Transverse colon (tissue), 4 donors: Measurements from ENCODE around the gene CREB5. TPM values are rescaled to one million over a fixed set of nuclear protein-coding genes. Genes with fewer than 3 reads are reported as not detected.
A peak's percentile ranks its signal among the peaks of the same experiment; 100 is the strongest.

ENCODE experiments used
- DNase-seq: peaks from one replicate; pipeline ENCODE4 v3.0.0-alpha.2; 2019
- H3K27ac ChIP-seq, 4 donors: fragments of 200-600 bp; sonication (generic); 2 replicates each; pipeline ENCODE4 v1.5.1; 2016 to 2018; ENCODE audit warnings: inconsistent platforms in 4 of 4
- H3K27me3 ChIP-seq: fragments of 200-600 bp; sonication (generic); 2 replicates; pipeline ENCODE4 v1.5.1; 2017; ENCODE audit warnings: inconsistent platforms
- H3K36me3 ChIP-seq, 4 donors: fragments of 200-600 bp; sonication (generic); 2 replicates each; pipeline ENCODE4 v1.5.1; 2017 to 2019; ENCODE audit warnings: inconsistent platforms in 4 of 4
- H3K4me1 ChIP-seq, 4 donors: fragments of 200-600 bp; sonication (generic); 2 replicates each; pipeline ENCODE4 v1.5.1; 2017 to 2020; ENCODE audit warnings: inconsistent platforms in 4 of 4
- H3K4me3 ChIP-seq, 4 donors: fragments of 200-600 bp; sonication (generic); 1 replicate in 1 of 4; 2 replicates in 3 of 4; pipeline versions ENCODE4 v1.5.1 to v1.6.1; 2017 to 2019; ENCODE audit warnings: inconsistent platforms in 4 of 4
- H3K9me3 ChIP-seq, 2 donors: fragments of 200-600 bp; sonication (generic); 2 replicates each; pipeline ENCODE4 v1.5.1; 2017 to 2019; ENCODE audit warnings: inconsistent platforms in 2 of 2
- EP300 ChIP-seq: sonication (generic); formaldehyde crosslinking; IDR thresholded peaks from one replicate; pipeline ENCODE4 v1.6.1; 2017; ENCODE audit warnings: antibody characterized with exemption, low read depth
- POLR2A ChIP-seq: fragments of 450-650 bp; IDR thresholded peaks from one replicate; pipeline ENCODE4 v1.6.1; 2016; ENCODE audit warnings: antibody characterized with exemption, mild to moderate bottlenecking, moderate library complexity
- POLR2AphosphoS5 ChIP-seq, 3 donors: sonication (generic); formaldehyde crosslinking; IDR thresholded peaks; one replicate each; pipeline ENCODE4 v1.6.1; 2016; ENCODE audit warnings: antibody characterized with exemption in 3 of 3
- WGBS, 2 donors: methylation state at CpG; one replicate each; pipeline ENCODE4 v1.1.5; 2018; ENCODE audit warnings: low coverage in 1 of 2; 5-methylcytosine and 5-hydroxymethylcytosine counted together
- in situ Hi-C, 4 donors: fragments of 200-750 bp; cut with MboI; loops; one replicate each; pipeline versions ENCODE4 v1.15.0 to v1.15.1; 2017; ENCODE audit warnings: low sequenced_read_pairs in 3 of 4, low pct_ligation_motif_present in 1 of 4, low pct_unique_long_range_greater_than_20kb in 1 of 4
- intact Hi-C: fragments of 100-400 bp; cut with DNase I; formaldehyde crosslinking; loops from one replicate; pipeline ENCODE4 v1.15.1; 2023; ENCODE audit warnings: low total_unique reads
- total RNA-seq, 4 donors: library from RNA; depleted of rRNA; stranded (reverse); fragments of >200 nt; gene quantifications; one replicate each; pipeline ENCODE4 v1.1.0, GENCODE V29; 2016
- TF ChIP-seq, protein P1 (sequence below), 5 experiments: fragments of 200-600 bp in 3 of 5; fragments of 450-650 bp in 2 of 5; sonication (generic) in 3 of 5; IDR thresholded peaks; 1 replicate in 2 of 5; 2 replicates in 3 of 5; pipeline ENCODE4 v1.5.1; 2016 to 2017; ENCODE audit warnings: antibody characterized with exemption in 5 of 5, inconsistent platforms in 3 of 5, mild to moderate bottlenecking in 2 of 5, moderate library complexity in 1 of 5

Gene CREB5
- total RNA-seq, 4 donors from 2014 or later = 3.0 to 12.2 (median 7.0) TPM

DNA sequence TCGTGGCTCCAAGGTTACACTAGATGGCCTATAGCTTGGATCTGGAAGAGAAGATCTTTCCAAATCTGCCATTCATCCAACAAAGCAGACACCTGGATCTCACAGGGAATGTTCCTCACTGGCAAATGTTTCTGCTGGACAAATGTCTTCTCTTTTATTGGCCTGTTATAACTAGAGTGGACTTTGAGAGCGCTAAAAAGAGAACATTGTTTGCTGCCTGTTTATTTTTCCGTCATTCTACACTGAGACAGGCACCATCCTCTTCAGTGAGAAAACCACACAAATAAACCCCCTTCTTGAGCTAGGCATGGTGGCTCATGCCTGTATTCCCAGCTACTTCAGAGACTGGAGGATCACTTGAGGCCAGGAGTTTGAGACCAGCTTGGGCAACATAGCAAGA lies 206.9 kb downstream of the CREB5 start:
- TF ChIP-seq, protein P1, sequence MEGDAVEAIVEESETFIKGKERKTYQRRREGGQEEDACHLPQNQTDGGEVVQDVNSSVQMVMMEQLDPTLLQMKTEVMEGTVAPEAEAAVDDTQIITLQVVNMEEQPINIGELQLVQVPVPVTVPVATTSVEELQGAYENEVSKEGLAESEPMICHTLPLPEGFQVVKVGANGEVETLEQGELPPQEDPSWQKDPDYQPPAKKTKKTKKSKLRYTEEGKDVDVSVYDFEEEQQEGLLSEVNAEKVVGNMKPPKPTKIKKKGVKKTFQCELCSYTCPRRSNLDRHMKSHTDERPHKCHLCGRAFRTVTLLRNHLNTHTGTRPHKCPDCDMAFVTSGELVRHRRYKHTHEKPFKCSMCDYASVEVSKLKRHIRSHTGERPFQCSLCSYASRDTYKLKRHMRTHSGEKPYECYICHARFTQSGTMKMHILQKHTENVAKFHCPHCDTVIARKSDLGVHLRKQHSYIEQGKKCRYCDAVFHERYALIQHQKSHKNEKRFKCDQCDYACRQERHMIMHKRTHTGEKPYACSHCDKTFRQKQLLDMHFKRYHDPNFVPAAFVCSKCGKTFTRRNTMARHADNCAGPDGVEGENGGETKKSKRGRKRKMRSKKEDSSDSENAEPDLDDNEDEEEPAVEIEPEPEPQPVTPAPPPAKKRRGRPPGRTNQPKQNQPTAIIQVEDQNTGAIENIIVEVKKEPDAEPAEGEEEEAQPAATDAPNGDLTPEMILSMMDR (IDR thresholded peaks at IDR 0.05) = no peak
- no peak for DNase-seq
- WGBS, 2 donors = 78 to 89% methylated on average over 3 of the region's 3 CpGs
- H3K4me3 ChIP-seq = no peak overlapping the region
- no peaks in the 10 kb centered on the region for H3K27me3 ChIP-seq
- H3K9me3 ChIP-seq = no peaks in the 10 kb centered on the region
- no peaks in the 10 kb centered on the region for H3K4me1 ChIP-seq
- in situ Hi-C loops = loop anchor here in 1 of 4 donors (25.0 kb wide), 1 partner anchor 232 kb away; no protein-coding TSS in a partner anchor
- intact Hi-C loops = no loop called here
- H3K36me3 ChIP-seq = no peaks in the 10 kb centered on the region
- no peak overlapping the region for H3K27ac ChIP-seq

DNA sequence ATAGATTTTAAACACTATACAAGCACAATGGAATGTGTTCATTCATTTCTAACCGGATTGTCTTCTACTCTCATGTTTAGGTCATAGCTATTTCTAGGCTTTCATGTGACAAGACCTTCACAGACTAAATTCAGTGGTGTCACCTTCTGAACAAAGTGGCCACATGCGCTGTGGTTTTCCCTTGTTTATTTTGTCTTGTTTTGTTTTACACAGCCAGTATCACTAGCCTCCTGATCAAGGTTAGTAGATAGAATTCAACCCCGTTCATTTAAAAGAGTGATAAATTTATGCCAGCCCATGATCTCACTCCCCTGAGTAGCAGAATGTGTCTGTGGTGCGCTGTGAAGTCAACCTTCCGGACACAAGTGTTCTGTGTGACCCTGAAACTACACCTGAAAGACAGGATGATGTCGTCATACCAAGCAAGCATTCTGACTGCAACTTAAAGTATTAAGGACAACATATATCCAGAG lies 209.1 kb downstream of the CREB5 start:
- 66 to 76% methylated on average over 5 to 6 of the region's 6 CpGs for WGBS, 2 donors
- DNase-seq = no peak
- H3K4me3 ChIP-seq = no peak overlapping the region
- no peaks in the 10 kb centered on the region for H3K36me3 ChIP-seq
- TF ChIP-seq POLR2A (no peak), POLR2AphosphoS5 (IDR thresholded peaks at IDR 0.05) (no peak), EP300 (no peak)
- TF ChIP-seq, protein P1 (IDR thresholded peaks at IDR 0.05) = no peak
- no peaks in the 10 kb centered on the region for H3K9me3 ChIP-seq
- H3K27me3 ChIP-seq = no peaks in the 10 kb centered on the region
- H3K4me1 ChIP-seq = peaks cover 0 to 5% (median 0%) of the 10 kb centered on the region in 4 donors
- no peak overlapping the region for H3K27ac ChIP-seq
- in situ Hi-C loops (loop anchor here in 1 of 4 donors (25.0 kb wide), 1 partner anchor 234 kb away; no protein-coding TSS in a partner anchor), intact Hi-C loops (no loop called here)

DNA sequence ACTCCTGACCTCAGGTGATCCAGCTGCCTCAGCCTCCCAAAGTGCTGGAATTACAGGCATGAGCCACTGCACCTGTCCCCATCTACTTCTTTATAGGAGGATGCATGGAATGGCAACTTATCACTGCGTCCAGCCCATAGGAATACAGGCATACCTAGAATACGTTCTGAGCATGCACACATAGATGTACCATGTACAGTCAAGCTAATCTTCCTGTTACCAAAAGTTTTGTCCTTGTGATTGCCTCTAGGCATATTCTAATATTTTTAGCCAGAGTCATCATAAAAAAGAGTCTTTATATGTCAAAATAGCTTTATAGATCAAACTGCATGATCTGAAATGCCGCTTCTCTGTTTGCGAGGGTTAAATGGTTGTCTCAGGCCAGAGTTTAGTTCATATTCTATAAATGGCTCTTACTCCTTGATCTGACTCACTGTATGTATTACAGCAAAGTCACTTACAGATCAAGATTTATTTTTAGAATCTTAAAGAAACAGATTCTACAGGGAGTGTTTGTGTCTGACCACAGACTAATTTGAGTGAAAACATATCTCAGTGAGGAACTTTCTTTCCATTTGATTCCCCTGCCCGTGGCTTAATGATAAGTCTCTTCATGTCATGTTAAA lies 210.9 kb downstream of the CREB5 start:
- H3K4me3 ChIP-seq = no peak overlapping the region
- peak overlapping the region in 1 of 4 donors; percentile 5 for H3K27ac ChIP-seq
- H3K9me3 ChIP-seq = no peaks in the 10 kb centered on the region
- TF ChIP-seq POLR2A (no peak), EP300 (no peak), POLR2AphosphoS5 (IDR thresholded peaks at IDR 0.05) (no peak)
- TF ChIP-seq, protein P1 (IDR thresholded peaks at IDR 0.05) = no peak
- no peaks in the 10 kb centered on the region for H3K27me3 ChIP-seq
- no peaks in the 10 kb centered on the region for H3K36me3 ChIP-seq
- intact Hi-C loops = no loop called here
- DNase-seq = no peak
- WGBS, 2 donors = 52 to 68% methylated on average over 5 of the region's 5 CpGs
- H3K4me1 ChIP-seq = peaks cover 0 to 17% (median 0%) of the 10 kb centered on the region in 4 donors
- in situ Hi-C loops = loop anchor here in 1 of 4 donors (25.0 kb wide), 1 partner anchor 236 kb away; no protein-coding TSS in a partner anchor

DNA sequence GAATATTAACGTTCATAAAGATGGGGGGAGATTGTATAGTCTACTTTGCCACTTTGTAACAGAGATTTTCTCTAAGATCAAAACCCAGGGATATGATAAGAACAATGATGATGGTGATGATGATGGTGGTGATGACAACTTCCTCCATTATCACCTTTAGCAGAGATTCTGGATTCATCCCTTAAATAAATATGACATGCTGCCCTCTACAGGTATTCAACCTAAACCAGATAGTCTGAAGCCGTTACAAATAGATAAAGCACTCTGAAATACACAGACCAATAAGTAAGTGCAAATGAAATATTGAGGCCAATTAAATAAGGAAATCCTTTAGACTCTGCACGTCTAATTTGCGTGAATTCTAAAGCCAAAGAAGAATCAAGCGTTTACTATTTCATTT lies 211.5 kb downstream of the CREB5 start:
- Histone ChIP-seq H3K4me1 (peaks cover 0 to 21% (median under 1%) of the 10 kb centered on the region in 4 donors), H3K9me3 (no peaks in the 10 kb centered on the region), H3K36me3 (no peaks in the 10 kb centered on the region), H3K27me3 (no peaks in the 10 kb centered on the region), H3K4me3 (no peak overlapping the region), H3K27ac (peak overlapping the region in 1 of 4 donors; percentile 5)
- TF ChIP-seq, protein P1 (IDR thresholded peaks at IDR 0.05) = peak in 1 of 5 experiments; percentile 7
- TF ChIP-seq EP300 = no peak
- intact Hi-C loops (no loop called here), in situ Hi-C loops (loop anchor here in 1 of 4 donors (25.0 kb wide), 1 partner anchor 237 kb away; no protein-coding TSS in a partner anchor)
- 29 to 44% methylated on average over 5 of the region's 5 CpGs for WGBS, 2 donors
- no peak for DNase-seq
